Cardiac muscle cell (in vitro differentiated cells and primary cell): ENCODE results near the gene ZFPL1. TPM values are rescaled to one million over a fixed set of nuclear protein-coding genes. Genes with fewer than 3 reads are reported as not detected.

Experiments used
- DNase-seq, 2 donors: peaks; one replicate each; pipeline versions ENCODE4 v3.0.0 to v3.0.0-alpha.2; 2010 to 2017; ENCODE audit warnings: low read depth in 1 of 2, low spot score in 1 of 2
- H3K27ac ChIP-seq: fragments of 200-600 bp; sonication (generic); 2 replicates; pipeline ENCODE4 v1.5.1; 2016
- H3K27me3 ChIP-seq: fragments of 200-600 bp; sonication (generic); 2 replicates; pipeline ENCODE4 v1.6.0; 2016; ENCODE audit warnings: control low read depth
- H3K36me3 ChIP-seq: fragments of 200-600 bp; sonication (generic); 2 replicates; pipeline ENCODE4 v1.5.1; 2016; ENCODE audit warnings: control low read depth
- H3K4me1 ChIP-seq: fragments of 200-600 bp; sonication (generic); 2 replicates; pipeline ENCODE4 v1.8.1; 2017; ENCODE audit warnings: low read depth, mild to moderate bottlenecking, mixed run types
- H3K4me3 ChIP-seq: fragments of 200-600 bp; sonication (generic); 2 replicates; pipeline ENCODE4 v1.5.1; 2016; ENCODE audit warnings: mild to moderate bottlenecking
- H3K9me3 ChIP-seq: fragments of 200-600 bp; sonication (generic); 2 replicates; pipeline ENCODE4 v1.5.1; 2017; ENCODE audit warnings: low read depth, mild to moderate bottlenecking, control low read depth
- polyA plus RNA-seq: library from polyadenylated mRNA; unstranded; fragments of >200 nt; fragmentation: Nextera tagmentation; extraction: Ambion mirVana; gene quantifications from 2 replicates; pipeline ENCODE4 v1.2.1, GENCODE V29; 2016
- total RNA-seq: library from RNA; depleted of rRNA; stranded (reverse); fragments of >200 nt; gene quantifications from 2 replicates; pipeline ENCODE4 v1.2.3, GENCODE V29; 2016
- TF ChIP-seq, protein P1 (sequence below): IDR thresholded peaks from 2 replicates; pipeline ENCODE4 v1.5.1; 2012; ENCODE audit warnings: low read depth, mild to moderate bottlenecking, low read length

ZFPL1 gene
- total and polyA plus RNA-seq, 2 experiments from 2014 or later, result 56.3 to 57.4 TPM

- H3K27me3 ChIP-seq, result no peaks in the 10 kb centered on the region
- DNase-seq, result peak in 1 of 2 donors; percentile 54
- H3K4me3 ChIP-seq, result peak overlapping the region; percentile 82
- H3K9me3 ChIP-seq, result no peaks in the 10 kb centered on the region
- peak overlapping the region; percentile 98 for H3K27ac ChIP-seq
- TF ChIP-seq, protein P1, sequence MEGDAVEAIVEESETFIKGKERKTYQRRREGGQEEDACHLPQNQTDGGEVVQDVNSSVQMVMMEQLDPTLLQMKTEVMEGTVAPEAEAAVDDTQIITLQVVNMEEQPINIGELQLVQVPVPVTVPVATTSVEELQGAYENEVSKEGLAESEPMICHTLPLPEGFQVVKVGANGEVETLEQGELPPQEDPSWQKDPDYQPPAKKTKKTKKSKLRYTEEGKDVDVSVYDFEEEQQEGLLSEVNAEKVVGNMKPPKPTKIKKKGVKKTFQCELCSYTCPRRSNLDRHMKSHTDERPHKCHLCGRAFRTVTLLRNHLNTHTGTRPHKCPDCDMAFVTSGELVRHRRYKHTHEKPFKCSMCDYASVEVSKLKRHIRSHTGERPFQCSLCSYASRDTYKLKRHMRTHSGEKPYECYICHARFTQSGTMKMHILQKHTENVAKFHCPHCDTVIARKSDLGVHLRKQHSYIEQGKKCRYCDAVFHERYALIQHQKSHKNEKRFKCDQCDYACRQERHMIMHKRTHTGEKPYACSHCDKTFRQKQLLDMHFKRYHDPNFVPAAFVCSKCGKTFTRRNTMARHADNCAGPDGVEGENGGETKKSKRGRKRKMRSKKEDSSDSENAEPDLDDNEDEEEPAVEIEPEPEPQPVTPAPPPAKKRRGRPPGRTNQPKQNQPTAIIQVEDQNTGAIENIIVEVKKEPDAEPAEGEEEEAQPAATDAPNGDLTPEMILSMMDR, result no peak
- peaks cover 12% of the 10 kb centered on the region for H3K4me1 ChIP-seq
- peaks cover 23% of the 10 kb centered on the region for H3K36me3 ChIP-seq
Measured at GRCh38 chr11:65133724-65134123, 49.7 kb downstream of the ZFPL1 start.

DNA sequence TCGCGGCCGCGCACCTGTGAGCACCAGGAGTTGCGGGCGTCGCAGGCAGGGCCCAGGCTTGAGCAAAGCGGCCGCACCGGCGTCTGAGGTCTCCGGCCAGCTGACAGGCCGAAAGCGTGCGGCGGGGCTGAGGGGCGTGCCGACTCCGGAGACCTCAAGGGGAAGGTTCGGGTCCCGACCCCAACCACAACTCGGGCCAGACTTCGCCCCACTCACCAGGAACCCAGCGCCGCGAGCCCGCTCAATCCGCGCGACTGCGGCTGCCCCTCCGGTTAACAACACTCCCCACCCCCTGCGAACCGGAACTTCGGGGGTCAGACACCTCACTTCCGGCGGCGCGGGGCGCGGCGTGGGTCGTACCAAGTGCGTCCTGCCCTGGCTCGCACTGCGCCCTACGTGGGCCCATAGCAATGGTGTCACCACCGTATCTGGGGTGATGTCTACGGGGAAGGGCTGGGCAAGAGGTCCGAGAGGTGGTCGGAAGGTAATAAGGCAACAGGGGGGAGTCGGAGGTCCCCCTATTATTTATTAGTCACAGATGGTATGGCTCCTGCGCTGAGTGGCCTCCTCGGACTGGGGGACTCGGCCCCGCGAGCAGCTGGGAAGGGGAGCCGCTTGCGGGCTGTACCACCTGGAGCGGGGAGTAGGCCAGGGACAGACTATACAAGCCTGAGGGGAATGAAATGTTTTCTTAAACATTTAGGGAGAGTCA lies 50.4 kb downstream of the ZFPL1 start, which contains the start of gene SYVN1:
Gene SYVN1, minus strand, starts transcription at position 280 of the 712 bp plus-strand sequence. CDS start 918 bp downstream, outside the sequence.
- H3K4me3 ChIP-seq, result peak within 1 kb of the TSS; percentile 82
- peaks cover 17% of the 10 kb centered on the region for H3K36me3 ChIP-seq
- DNase-seq, result peak; percentile 90 to 93
- no peaks in the 10 kb centered on the region for H3K27me3 ChIP-seq
- no peaks in the 10 kb centered on the region for H3K9me3 ChIP-seq
- H3K4me1 ChIP-seq, result peaks cover 12% of the 10 kb centered on the region
- peak within 1 kb of the TSS; percentile 98 for H3K27ac ChIP-seq
- TF ChIP-seq, protein P1, result no peak

DNA sequence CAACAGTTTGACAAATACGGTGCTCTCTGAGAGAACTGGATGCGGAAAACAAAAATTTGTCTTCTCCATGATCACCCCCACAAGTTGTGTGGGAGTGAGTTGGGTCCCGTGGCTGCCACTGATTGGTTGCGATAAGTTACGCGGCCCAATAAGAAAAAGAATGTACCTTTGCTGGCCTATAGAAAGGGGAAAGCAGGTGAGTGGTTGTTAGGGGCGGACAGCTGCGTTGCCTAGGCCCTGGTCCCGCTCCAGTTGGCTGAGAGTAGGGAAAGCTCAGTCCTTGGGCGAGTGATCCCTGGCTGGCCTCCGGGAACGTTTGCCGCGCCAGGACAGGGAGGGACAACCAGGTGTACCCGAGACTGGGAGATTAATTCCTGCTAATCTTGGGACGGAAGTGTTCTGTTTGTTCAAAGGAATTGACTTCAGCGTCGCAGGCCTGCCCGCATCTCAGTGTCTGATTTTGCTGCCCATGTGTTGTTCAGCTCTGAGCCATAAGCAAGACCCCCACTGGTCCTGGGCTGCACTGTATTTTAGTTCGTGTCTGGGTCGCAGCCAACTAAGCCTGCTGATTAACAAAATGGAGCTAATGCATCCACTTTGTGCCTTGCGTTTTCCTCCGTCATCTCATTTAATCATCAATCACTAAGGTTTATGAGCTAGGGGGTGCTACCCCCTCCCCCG lies 51.1 kb downstream of the ZFPL1 start:
- peaks cover 12% of the 10 kb centered on the region for H3K4me1 ChIP-seq
- peak; percentile 96 to 97 for DNase-seq
- no peaks in the 10 kb centered on the region for H3K9me3 ChIP-seq
- TF ChIP-seq, protein P1, result no peak
- H3K4me3 ChIP-seq, result peak overlapping the region; percentile 82
- peaks cover 1% of the 10 kb centered on the region for H3K27me3 ChIP-seq
- H3K36me3 ChIP-seq, result peaks cover 13% of the 10 kb centered on the region
- peak overlapping the region; percentile 98 for H3K27ac ChIP-seq

- peaks cover 7% of the 10 kb centered on the region for H3K36me3 ChIP-seq
- DNase-seq, result no peak
- H3K27me3 ChIP-seq, result peaks cover 7% of the 10 kb centered on the region
- peak overlapping the region; percentile 82 for H3K4me3 ChIP-seq
- H3K27ac ChIP-seq, result peak overlapping the region; percentile 98
- H3K9me3 ChIP-seq, result no peaks in the 10 kb centered on the region
- H3K4me1 ChIP-seq, result peaks cover 12% of the 10 kb centered on the region
- TF ChIP-seq, protein P1, result no peak
Measured at GRCh38 chr11:65135633-65136145, 51.7 kb downstream of the ZFPL1 start.

DNA sequence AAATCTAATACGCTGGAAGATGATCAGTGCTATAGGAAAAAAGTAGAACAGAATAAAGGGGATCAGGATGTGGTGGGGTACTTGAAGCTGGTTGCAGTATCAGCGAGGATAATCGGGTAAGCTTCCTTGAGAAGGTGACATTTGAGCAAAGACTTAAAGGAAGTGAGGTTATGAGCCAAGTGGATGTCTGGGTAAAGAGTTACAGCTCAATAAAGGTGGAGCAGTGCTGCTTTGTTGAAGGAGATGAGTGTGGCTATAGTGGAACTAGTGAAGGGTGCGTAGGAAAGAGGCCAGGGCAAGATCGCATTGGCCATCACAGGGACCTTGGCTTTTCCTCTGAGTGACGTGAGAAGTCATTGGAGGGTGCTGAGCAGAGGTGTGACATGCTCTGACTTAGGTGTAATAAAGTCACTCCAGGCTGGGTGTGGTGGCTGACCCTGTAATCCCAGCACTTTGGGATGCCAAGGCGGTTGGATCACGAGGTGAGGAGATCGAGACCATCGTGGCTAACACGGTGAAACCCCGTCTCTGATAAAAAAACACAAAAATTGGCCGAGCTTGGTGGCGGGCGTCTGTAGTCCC lies 52.6 kb downstream of the ZFPL1 start:
- Histone ChIP-seq H3K4me3 (no peak overlapping the region), H3K9me3 (no peaks in the 10 kb centered on the region), H3K36me3 (peaks cover 3% of the 10 kb centered on the region), H3K27me3 (peaks cover 17% of the 10 kb centered on the region), H3K4me1 (peaks cover 12% of the 10 kb centered on the region), H3K27ac (no peak overlapping the region)
- no peak for DNase-seq
- TF ChIP-seq, protein P1, result no peak
